NCI-H69 (cell line): ENCODE results near the gene MR1.

Experiments used
- DNase-seq: peaks from one replicate; lab custom pipeline; 2025; lab: John Stamatoyannopoulos, UW

MR1 gene

DNA sequence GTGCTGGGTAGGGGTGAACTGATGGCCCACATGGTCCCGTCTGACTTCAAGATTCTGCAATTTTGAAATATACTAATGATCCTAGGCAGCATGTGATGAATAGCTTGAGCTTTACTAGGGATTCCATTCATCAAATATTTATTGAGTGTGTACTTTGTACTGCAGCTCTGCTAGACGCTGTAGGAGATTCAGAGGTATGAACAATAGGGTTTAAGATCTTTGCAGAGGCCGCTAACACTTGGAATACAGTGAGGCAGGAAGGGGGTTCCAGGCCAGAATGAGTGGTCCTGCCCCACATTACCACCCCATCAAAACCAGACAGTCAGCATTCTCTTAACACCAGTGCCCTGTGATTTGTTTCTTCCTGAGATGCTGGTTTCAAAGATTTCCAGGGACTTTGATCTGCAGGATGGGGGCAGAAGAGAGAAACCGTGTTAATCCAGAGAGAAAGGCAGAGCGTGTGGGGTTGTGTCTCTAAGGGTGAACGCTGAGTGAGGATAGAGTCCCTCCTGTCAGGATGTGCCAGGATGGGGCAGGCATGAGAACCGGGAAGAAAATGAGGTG, 74.6 kb downstream of the MR1 start:
- no peak for DNase-seq

DNA sequence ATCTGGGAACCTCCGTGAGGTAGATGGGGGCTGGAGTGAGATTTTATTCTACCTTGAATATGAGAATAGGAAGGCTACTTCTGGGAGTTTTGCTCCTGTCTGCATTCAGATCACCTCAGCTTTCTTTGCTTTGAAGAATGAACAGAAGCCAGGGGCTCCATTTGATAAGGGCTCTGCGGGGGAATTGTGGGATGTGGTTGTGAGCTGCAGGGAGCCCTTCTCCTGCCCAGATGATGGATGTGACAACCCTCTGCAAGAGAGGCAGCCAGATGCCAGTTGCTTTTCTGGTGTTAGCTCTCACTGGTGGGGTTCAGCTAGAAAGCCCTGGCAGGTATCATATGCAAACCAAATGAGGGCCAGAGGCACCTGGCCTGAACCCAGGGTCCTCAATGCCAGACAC, 76.2 kb downstream of the MR1 start:
- peak; percentile 91 for DNase-seq
